HCEC 1CT (cell line): ENCODE results near the gene KIF1A.

ENCODE experiments used
- DNase-seq: peaks from one replicate; pipeline ENCODE4 v3.0.0-alpha.2; 2017

The KIF1A gene

GRCh38 chr2:240672701-240673190, 147.3 kb downstream of the KIF1A start:
- no peak for DNase-seq

DNA sequence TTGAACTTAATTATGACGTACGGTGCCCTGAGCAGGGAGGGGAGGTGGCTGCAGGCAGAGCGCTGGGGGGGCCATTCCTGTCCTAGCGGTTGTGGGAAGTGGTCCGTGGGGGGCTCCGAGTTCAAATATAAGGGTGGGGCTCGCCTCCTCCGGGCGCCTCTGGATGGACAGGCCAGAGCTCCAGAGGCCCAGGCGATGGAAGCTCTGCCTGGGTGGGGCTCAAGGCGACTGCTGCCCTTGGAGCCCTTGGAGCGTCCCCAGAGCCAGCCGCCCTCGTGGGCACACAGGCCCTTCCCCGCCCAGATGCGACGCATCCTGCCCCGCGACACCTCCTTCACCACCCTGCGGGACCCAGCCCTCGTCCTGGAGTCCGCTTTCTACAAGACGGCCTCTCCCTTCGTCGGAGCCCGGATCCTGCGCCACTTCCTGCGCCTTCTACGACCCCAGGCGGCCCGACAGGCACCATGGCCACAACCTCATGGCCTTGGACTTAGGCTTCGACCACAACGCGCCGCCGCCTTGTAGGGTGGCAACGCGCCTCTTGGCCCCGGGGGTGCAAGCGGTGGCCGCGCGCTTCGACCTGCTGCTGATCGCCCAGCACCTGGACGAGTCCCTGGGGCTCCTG, 147.8 kb downstream of the KIF1A start:
- DNase-seq: no peak

GRCh38 chr2:240670950-240671349, 149.1 kb downstream of the KIF1A start:
- no peak for DNase-seq

DNA sequence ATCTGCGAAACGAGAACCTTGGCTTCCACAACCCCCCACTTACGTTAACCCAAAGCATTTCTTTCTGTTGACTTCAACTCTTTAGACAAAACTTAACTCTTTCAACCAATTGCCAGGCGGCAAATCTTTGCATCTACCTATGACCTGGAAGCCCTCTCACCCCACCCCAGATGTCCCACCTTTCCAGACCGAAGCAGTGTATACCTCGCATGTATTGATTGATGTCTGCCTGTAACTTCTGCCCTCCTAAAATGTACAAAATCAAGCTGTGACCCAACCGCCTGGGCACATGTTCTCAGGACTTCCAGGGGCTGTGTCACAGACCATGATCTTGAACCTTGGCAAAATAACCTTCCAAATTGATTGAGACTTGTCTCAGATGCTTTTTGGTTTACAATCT, 149.6 kb downstream of the KIF1A start:
- DNase-seq: no peak

GRCh38 chr2:240664622-240665021, 155.4 kb downstream of the KIF1A start:
- DNase-seq: no peak
